Activated B cell treated with CpG ODN at 0.5 μM for 24 hours (primary cell): ENCODE measurements around the gene FRG2C. TPM values are rescaled to one million over a fixed set of nuclear protein-coding genes. Genes with fewer than 3 reads are reported as not detected.
"Not testable (repeated sequence)": the region's sequence is repeated elsewhere in the genome, so short reads cannot be mapped to it uniquely, and the experiment has no call there.

Experiments used
- ATAC-seq: fragments of 200-7000 bp; cut with Tn5 transposase; one replicate; pipeline ENCODE4 v1.10.0; 2021; ENCODE audit warnings: low read depth, mild to moderate bottlenecking, moderate library complexity
- CTCF ChIA-PET: fragments of 350-600 bp; sonication (Branson Sonifier 250); formaldehyde crosslinking; loops from one replicate; lab custom pipeline; 2021; ENCODE audit warnings: antibody characterized with exemption; lab: Charles Lee
- POLR2A ChIA-PET: fragments of 350-600 bp; sonication (Branson Sonifier 250); formaldehyde crosslinking; loops from one replicate; lab custom pipeline; 2021; ENCODE audit warnings: antibody characterized with exemption; lab: Charles Lee
- DNase-seq: peaks from one replicate; pipeline ENCODE4 v3.0.0; 2022
- H3K27ac Mint-ChIP-seq: one replicate; pipeline ENCODE4 v1.8.0; 2020; ENCODE audit warnings: mixed read lengths
- H3K27me3 Mint-ChIP-seq: one replicate; pipeline ENCODE4 v1.8.0; 2021; ENCODE audit warnings: mixed read lengths
- H3K36me3 Mint-ChIP-seq: one replicate; pipeline ENCODE4 v1.8.0; 2021; ENCODE audit warnings: low read depth, mixed read lengths
- H3K4me1 Mint-ChIP-seq: one replicate; pipeline ENCODE4 v1.8.0; 2021; ENCODE audit warnings: mixed read lengths
- H3K4me3 Mint-ChIP-seq: one replicate; pipeline ENCODE4 v1.8.0; 2020; ENCODE audit warnings: mild to moderate bottlenecking, mixed read lengths
- H3K9me3 Mint-ChIP-seq: one replicate; pipeline ENCODE4 v1.8.0; 2020; ENCODE audit warnings: mixed read lengths
- intact Hi-C: fragments of 100-400 bp; cut with micrococcal nuclease; formaldehyde crosslinking; loops from one replicate; pipeline ENCODE4 v1.15.1; 2024
- total RNA-seq: library from RNA; stranded (reverse); gene quantifications from 2 replicates; pipeline ENCODE4 v1.2.3, GENCODE V29; 2022
- TF ChIP-seq, protein P1 (sequence below): fragments of 200-600 bp; IDR thresholded peaks from one replicate; pipeline ENCODE4 v1.8.0; 2022; ENCODE audit warnings: antibody characterized with exemption, mild to moderate bottlenecking

Gene FRG2C
- total RNA-seq, 1 donor from 2014 or later = not detected

- H3K36me3 Mint-ChIP-seq, H3K27me3 Mint-ChIP-seq, POLR2A ChIA-PET, H3K27ac Mint-ChIP-seq, ATAC-seq, DNase-seq, H3K9me3 Mint-ChIP-seq: not testable (repeated sequence)
- Mint-ChIP-seq H3K4me3 (peak overlapping the region; percentile 62), H3K4me1 (peaks cover 16% of the 10 kb centered on the region)
- TF ChIP-seq, protein P1, sequence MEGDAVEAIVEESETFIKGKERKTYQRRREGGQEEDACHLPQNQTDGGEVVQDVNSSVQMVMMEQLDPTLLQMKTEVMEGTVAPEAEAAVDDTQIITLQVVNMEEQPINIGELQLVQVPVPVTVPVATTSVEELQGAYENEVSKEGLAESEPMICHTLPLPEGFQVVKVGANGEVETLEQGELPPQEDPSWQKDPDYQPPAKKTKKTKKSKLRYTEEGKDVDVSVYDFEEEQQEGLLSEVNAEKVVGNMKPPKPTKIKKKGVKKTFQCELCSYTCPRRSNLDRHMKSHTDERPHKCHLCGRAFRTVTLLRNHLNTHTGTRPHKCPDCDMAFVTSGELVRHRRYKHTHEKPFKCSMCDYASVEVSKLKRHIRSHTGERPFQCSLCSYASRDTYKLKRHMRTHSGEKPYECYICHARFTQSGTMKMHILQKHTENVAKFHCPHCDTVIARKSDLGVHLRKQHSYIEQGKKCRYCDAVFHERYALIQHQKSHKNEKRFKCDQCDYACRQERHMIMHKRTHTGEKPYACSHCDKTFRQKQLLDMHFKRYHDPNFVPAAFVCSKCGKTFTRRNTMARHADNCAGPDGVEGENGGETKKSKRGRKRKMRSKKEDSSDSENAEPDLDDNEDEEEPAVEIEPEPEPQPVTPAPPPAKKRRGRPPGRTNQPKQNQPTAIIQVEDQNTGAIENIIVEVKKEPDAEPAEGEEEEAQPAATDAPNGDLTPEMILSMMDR = peak; percentile 59
- intact Hi-C loops = loop anchor here (2.0 to 10.0 kb wide), 4 partner anchors 206 to 1378 kb away; no protein-coding TSS in a partner anchor
- CTCF ChIA-PET = interaction anchor here (0.7 kb wide), 1 partner anchor 451 kb away, joined by 3 read pairs; no protein-coding TSS in a partner anchor
These were observed 20.9 kb upstream of the FRG2C start for GRCh38 chr3:75643031-75643800.

DNA sequence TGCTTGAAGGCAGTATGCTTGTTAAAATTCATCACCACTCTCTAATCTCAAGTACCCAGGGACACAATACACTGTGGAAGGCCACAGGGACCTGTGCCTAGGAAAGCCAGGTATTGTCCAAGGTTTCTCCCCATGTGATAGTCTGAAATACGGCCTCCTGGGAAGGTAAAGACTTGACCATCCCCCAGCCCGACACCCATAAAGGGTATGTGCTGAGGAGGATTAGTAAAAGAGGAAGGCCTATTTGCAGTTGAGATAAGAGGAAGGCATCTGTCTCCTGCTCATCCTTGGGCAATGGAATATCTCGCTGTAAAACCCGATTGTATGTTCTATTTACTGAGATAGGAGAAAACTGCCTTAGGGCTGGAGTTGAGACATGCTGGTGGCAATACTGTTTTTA lies 18.6 kb upstream of the FRG2C start:
- intact Hi-C loops = loop anchor here (10.0 kb wide), 2 partner anchors 351 to 1381 kb away; no protein-coding TSS in a partner anchor
- peaks cover 16% of the 10 kb centered on the region for H3K4me1 Mint-ChIP-seq
- H3K4me3 Mint-ChIP-seq, H3K36me3 Mint-ChIP-seq, CTCF ChIA-PET, H3K9me3 Mint-ChIP-seq, POLR2A ChIA-PET, DNase-seq, H3K27me3 Mint-ChIP-seq, H3K27ac Mint-ChIP-seq, ATAC-seq: not testable (repeated sequence)

DNA sequence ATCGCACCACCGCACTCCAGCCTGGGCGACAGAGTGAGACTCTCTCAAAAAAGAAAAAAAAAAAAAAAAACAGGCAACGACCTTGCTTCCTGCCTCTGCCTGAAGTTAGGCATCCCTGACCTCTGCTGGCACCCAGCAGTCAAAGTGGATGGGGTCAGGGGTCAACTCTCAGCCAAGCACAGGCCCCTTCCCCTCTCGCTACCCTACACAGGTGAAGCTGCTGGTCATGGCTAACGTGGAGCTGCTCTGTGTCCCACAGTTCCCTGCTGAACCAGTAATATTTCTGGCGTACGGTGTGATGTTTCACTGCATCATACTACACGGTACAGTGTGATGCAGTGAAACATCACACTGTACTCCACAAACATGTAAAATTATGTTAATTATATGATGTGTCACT lies 13.9 kb upstream of the FRG2C start:
- TF ChIP-seq, protein P1 = no peak
- Mint-ChIP-seq H3K27ac (no peak overlapping the region), H3K27me3 (peaks cover 9% of the 10 kb centered on the region), H3K36me3 (no peaks in the 10 kb centered on the region), H3K4me3 (no peak overlapping the region), H3K4me1 (no peaks in the 10 kb centered on the region), H3K9me3 (no peaks in the 10 kb centered on the region)
- DNase-seq = no peak
- intact Hi-C loops = no loop called here
- no peak for ATAC-seq
- CTCF ChIA-PET = no interaction called here
- POLR2A ChIA-PET = no interaction called here

DNA sequence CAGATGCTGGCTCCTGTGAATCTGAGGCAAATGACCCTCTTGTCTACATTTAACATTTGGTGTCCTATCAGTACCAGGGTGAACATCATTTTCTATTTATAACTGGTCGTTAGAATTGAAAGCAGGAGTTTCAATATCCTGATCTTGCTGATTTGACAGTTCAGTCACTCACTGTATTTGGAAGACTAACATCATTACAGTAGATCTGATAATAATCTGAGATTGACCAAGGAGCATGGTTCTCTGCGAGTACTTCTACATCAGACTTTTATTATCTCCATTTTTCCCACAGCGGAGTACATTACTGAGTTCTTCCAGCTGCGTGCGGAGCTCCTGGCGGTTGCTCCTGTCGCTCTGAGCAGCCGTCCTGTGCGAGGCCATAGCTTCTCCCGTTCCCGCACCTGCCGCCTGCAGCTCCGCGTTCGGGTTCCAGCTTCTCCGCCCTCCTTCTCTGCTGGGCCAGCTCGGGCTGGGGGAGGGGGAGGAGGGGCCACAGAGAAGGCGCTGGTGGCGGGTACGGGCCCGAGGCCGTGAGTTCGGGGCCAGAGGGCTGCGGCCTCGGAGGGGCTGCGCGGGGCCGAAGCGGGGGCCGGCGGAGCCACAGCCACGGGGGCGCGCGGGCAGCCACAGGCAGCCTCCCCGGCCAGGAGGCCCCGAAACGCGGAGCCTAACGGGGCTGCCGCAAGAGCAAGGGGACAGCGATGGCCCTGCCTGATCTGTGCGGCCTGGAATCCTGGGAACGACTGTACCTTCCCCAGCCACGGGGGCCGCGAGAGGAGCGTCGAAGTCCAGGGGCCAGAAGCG lies 8.8 kb upstream of the FRG2C start:
- intact Hi-C loops, H3K4me1 Mint-ChIP-seq, POLR2A ChIA-PET, DNase-seq, CTCF ChIA-PET, H3K4me3 Mint-ChIP-seq, H3K27ac Mint-ChIP-seq, H3K9me3 Mint-ChIP-seq, ATAC-seq, H3K36me3 Mint-ChIP-seq: not testable (repeated sequence)
- peaks cover 15% of the 10 kb centered on the region for H3K27me3 Mint-ChIP-seq

DNA sequence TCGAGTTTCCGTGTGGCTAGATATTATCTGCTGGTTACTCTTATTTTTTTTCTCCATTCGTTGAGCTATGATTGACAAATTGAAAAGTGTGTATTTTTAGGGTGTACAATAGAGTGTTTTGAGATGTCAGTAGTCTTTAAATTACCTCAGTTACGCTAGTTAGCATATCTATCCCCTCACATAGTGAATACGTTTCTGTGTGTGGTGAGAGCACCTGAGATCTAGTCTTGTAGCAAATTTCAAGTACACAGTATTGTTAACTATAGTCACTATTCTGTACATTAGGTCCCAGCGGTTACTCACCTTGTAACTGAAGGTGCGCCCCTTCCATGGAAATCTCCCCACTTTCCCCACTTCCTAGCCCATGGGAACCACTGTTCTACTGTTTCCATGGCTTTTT lies 8.2 kb upstream of the FRG2C start:
- H3K27me3 Mint-ChIP-seq = peaks cover 20% of the 10 kb centered on the region
- H3K27ac Mint-ChIP-seq, CTCF ChIA-PET, H3K4me3 Mint-ChIP-seq, H3K9me3 Mint-ChIP-seq, H3K36me3 Mint-ChIP-seq, POLR2A ChIA-PET, H3K4me1 Mint-ChIP-seq, DNase-seq, intact Hi-C loops, ATAC-seq: not testable (repeated sequence)

DNA sequence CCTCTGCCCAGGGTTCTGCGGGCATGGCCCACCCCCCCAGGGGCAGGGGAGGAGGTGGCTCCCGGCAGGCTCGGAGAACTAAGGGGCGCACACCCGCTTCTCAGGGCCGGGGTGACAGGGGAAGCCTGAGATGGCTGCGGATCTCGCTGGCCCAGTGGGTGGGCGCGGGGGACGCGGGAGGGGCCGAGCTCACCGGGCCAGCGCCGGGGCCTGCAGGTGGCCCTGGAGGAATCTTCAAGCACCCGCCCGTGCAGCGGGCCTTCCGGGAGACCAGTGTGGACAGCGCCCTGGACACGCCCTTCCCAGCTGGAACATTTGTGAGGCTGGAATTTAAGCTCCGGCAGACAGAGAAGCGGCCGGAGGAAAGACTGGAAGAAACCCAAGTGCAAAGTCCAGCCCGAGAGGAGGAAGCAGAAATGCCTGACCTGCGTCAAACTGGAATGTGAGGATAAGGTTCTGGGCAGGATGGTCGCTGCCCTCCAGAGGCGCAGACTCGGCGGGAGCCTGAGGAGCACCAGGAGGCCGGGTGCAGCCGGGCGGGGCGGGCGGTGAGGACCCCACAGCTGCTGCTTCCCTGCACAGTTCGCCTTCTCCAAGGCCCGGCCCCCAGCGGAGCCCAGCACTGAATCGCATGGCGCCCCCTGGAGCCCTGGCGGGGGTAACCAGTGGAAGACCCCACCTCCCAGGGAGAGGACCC lies 5.6 kb upstream of the FRG2C start:
- H3K36me3 Mint-ChIP-seq, intact Hi-C loops, H3K9me3 Mint-ChIP-seq, DNase-seq, H3K27ac Mint-ChIP-seq, CTCF ChIA-PET, POLR2A ChIA-PET, ATAC-seq, H3K4me1 Mint-ChIP-seq: not testable (repeated sequence)
- peak overlapping the region; percentile 44 for H3K4me3 Mint-ChIP-seq
- H3K27me3 Mint-ChIP-seq = peaks cover 20% of the 10 kb centered on the region

- H3K36me3 Mint-ChIP-seq, POLR2A ChIA-PET, DNase-seq, H3K4me3 Mint-ChIP-seq, CTCF ChIA-PET, intact Hi-C loops, H3K27ac Mint-ChIP-seq, H3K9me3 Mint-ChIP-seq, H3K4me1 Mint-ChIP-seq, ATAC-seq: not testable (repeated sequence)
- peaks cover 20% of the 10 kb centered on the region for H3K27me3 Mint-ChIP-seq
These were observed 5.1 kb upstream of the FRG2C start for GRCh38 chr3:75659108-75659433.

DNA sequence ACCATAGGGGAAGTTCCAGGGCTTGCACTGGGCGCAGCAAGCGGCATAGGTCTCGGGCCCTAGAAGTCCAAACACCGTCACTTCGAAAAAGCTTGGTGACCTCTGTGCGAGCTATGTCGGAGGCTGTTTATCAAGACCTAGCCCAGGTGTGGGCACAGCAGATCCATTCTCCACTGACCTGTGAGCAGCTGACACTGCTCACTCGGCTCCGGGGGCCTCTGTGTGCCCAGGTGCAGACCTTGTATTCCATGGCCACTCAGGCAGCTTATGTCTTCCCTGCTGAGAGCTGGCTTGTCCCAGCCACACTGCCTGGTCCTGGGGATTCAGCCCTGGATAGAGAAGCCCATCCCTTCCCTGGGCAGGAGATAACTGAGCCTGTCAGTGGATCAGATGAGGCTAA lies 1.5 kb downstream of the FRG2C start:
- POLR2A ChIA-PET, H3K36me3 Mint-ChIP-seq: not testable (repeated sequence)
- peaks cover 31% of the 10 kb centered on the region for H3K27me3 Mint-ChIP-seq

GRCh38 chr3:75667757-75668701 lies 3.9 kb downstream of the FRG2C start:
- CTCF ChIA-PET, H3K27ac Mint-ChIP-seq, ATAC-seq, intact Hi-C loops, H3K36me3 Mint-ChIP-seq, POLR2A ChIA-PET, DNase-seq: not testable (repeated sequence)
- peak overlapping the region; percentile 73 for H3K4me3 Mint-ChIP-seq
- peaks cover 39% of the 10 kb centered on the region for H3K27me3 Mint-ChIP-seq
- H3K4me1 Mint-ChIP-seq = peaks cover 24% of the 10 kb centered on the region
- peaks cover 21% of the 10 kb centered on the region for H3K9me3 Mint-ChIP-seq

More for the DNA sequence above, 1.5 kb downstream of the FRG2C start:
- H3K4me3 Mint-ChIP-seq, CTCF ChIA-PET, DNase-seq, ATAC-seq, intact Hi-C loops, H3K27ac Mint-ChIP-seq: not testable (repeated sequence)
- peaks cover 14% of the 10 kb centered on the region for H3K4me1 Mint-ChIP-seq
- peaks cover 15% of the 10 kb centered on the region for H3K9me3 Mint-ChIP-seq
